ENCODE data around the gene RBP4.

DNA sequence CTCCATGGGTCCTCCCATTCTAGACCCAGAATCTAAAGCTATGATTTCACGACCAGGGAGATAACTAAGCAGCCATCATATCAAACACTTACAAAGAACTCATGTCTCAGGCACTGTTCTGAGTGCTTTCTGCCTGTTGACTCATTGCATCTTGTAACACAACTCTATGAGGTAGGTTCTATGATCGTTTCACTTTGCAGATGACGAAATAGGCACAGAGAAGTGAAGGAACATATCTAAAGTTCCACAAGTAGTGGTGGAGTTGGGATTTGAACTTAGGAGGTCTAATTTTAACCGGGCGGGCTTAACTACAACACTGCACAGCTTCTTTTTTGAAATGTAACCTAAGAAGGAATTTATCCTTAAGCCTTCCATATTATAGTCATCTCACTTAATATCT lies 2.9 kb downstream of the RBP4 start:
- TF ChIP-seq TAF1 (IDR thresholded peaks at IDR 0.05; ENCODE audit: low read depth) (no peak), RAD21 (IDR thresholded peaks at IDR 0.05; ENCODE audit: low read depth) (no peak), TCF12 (IDR thresholded peaks at IDR 0.05; ENCODE audit: low read depth) (no peak), YY1 (IDR thresholded peaks at IDR 0.05; ENCODE audit: low read depth) (no peak), CEBPB (IDR thresholded peaks at IDR 0.05) (no peak), EP300 (IDR thresholded peaks at IDR 0.05; ENCODE audit: borderline replicate concordance) (no peak), CREB1 (IDR thresholded peaks at IDR 0.05; ENCODE audit: low read depth) (no peak), NFIC (IDR thresholded peaks at IDR 0.05) (no peak), FOXM1 (IDR thresholded peaks at IDR 0.05; ENCODE audit: borderline replicate concordance, low read depth) (no peak), ZBTB7A (IDR thresholded peaks at IDR 0.05; ENCODE audit: low read depth) (no peak), EGR1 (IDR thresholded peaks at IDR 0.05) (no peak)
- TF ChIP-seq, protein P1, sequence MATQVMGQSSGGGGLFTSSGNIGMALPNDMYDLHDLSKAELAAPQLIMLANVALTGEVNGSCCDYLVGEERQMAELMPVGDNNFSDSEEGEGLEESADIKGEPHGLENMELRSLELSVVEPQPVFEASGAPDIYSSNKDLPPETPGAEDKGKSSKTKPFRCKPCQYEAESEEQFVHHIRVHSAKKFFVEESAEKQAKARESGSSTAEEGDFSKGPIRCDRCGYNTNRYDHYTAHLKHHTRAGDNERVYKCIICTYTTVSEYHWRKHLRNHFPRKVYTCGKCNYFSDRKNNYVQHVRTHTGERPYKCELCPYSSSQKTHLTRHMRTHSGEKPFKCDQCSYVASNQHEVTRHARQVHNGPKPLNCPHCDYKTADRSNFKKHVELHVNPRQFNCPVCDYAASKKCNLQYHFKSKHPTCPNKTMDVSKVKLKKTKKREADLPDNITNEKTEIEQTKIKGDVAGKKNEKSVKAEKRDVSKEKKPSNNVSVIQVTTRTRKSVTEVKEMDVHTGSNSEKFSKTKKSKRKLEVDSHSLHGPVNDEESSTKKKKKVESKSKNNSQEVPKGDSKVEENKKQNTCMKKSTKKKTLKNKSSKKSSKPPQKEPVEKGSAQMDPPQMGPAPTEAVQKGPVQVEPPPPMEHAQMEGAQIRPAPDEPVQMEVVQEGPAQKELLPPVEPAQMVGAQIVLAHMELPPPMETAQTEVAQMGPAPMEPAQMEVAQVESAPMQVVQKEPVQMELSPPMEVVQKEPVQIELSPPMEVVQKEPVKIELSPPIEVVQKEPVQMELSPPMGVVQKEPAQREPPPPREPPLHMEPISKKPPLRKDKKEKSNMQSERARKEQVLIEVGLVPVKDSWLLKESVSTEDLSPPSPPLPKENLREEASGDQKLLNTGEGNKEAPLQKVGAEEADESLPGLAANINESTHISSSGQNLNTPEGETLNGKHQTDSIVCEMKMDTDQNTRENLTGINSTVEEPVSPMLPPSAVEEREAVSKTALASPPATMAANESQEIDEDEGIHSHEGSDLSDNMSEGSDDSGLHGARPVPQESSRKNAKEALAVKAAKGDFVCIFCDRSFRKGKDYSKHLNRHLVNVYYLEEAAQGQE (IDR thresholded peaks at IDR 0.05; ENCODE audit: low read depth), result no peak
- TF ChIP-seq, protein P2, sequence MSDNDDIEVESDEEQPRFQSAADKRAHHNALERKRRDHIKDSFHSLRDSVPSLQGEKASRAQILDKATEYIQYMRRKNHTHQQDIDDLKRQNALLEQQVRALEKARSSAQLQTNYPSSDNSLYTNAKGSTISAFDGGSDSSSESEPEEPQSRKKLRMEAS (IDR thresholded peaks at IDR 0.05), result no peak
- TF ChIP-seq, protein P3, sequence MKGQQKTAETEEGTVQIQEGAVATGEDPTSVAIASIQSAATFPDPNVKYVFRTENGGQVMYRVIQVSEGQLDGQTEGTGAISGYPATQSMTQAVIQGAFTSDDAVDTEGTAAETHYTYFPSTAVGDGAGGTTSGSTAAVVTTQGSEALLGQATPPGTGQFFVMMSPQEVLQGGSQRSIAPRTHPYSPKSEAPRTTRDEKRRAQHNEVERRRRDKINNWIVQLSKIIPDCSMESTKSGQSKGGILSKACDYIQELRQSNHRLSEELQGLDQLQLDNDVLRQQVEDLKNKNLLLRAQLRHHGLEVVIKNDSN (IDR thresholded peaks at IDR 0.05), result no peak

Data from Ishikawa (cell line).